Naive thymus-derived CD4-positive, alpha-beta T cell (primary cell): ENCODE measurements around the gene CAPN10. TPM values are rescaled to one million over a fixed set of nuclear protein-coding genes. Genes with fewer than 3 reads are reported as not detected.

Experiments used
- ATAC-seq: fragments of 150-1000 bp; cut with Tn5 transposase; 2 replicates; pipeline ENCODE4 v1.10.0; 2021; ENCODE audit warnings: mild to moderate bottlenecking, moderate library complexity
- CTCF ChIA-PET: fragments of 350-600 bp; sonication (Branson Sonifier 250); formaldehyde crosslinking; loops from one replicate; lab custom pipeline; 2021; ENCODE audit warnings: antibody characterized with exemption; lab: Charles Lee
- POLR2A ChIA-PET: fragments of 350-600 bp; sonication (Branson Sonifier 250); formaldehyde crosslinking; loops from one replicate; lab custom pipeline; 2021; ENCODE audit warnings: antibody characterized with exemption, inconsistent platforms; lab: Charles Lee
- DNase-seq, 9 donors: peaks; one replicate each; pipeline versions ENCODE4 v3.0.0 to v3.0.0-alpha.2; 2020 to 2022; ENCODE audit warnings: mixed read lengths in 1 of 9
- H3K27ac ChIP-seq: one replicate; pipeline ENCODE4 v1.7.0; 2013; ENCODE audit warnings: mild to moderate bottlenecking, low read depth, low read length, moderate library complexity
- H3K27me3 ChIP-seq, 2 donors: one replicate each; pipeline ENCODE4 v1.7.0; 2013; ENCODE audit warnings: low read length in 2 of 2, mild to moderate bottlenecking in 2 of 2, moderate library complexity in 2 of 2; ENCODE audit not compliant: control insufficient read depth in 2 of 2, insufficient read depth in 2 of 2
- H3K36me3 ChIP-seq, 3 experiments: 1 replicate in 2 of 3; 2 replicates in 1 of 3; pipeline ENCODE4 v1.7.0; 2013; ENCODE audit warnings: low read length in 3 of 3, mild to moderate bottlenecking in 3 of 3, moderate library complexity in 1 of 3; ENCODE audit not compliant: insufficient read depth in 3 of 3, control insufficient read depth in 2 of 3
- H3K4me1 ChIP-seq, 2 donors: one replicate each; pipeline ENCODE4 v1.7.0; 2013; ENCODE audit warnings: low read length in 2 of 2, mild to moderate bottlenecking in 2 of 2, moderate library complexity in 1 of 2; ENCODE audit not compliant: control insufficient read depth in 2 of 2, insufficient read depth in 2 of 2
- H3K4me3 ChIP-seq: 2 replicates; pipeline ENCODE4 v1.7.0; 2013; ENCODE audit warnings: mild to moderate bottlenecking, low read length
- H3K9me3 ChIP-seq, 3 experiments: 1 replicate in 2 of 3; 2 replicates in 1 of 3; pipeline ENCODE4 v1.7.0; 2013; ENCODE audit warnings: low read length in 3 of 3; ENCODE audit not compliant: control insufficient read depth in 2 of 3
- H3K27ac Mint-ChIP-seq, 9 donors: one replicate each; pipeline ENCODE4 v1.8.0; 2020 to 2022; ENCODE audit warnings: mixed read lengths in 9 of 9, mild to moderate bottlenecking in 8 of 9, moderate library complexity in 5 of 9, inconsistent platforms in 2 of 9
- H3K27me3 Mint-ChIP-seq, 5 donors: one replicate each; pipeline ENCODE4 v1.8.0; 2021 to 2022; ENCODE audit warnings: mixed read lengths in 5 of 5, mild to moderate bottlenecking in 1 of 5
- H3K36me3 Mint-ChIP-seq, 5 donors: one replicate each; pipeline ENCODE4 v1.8.0; 2020 to 2022; ENCODE audit warnings: mixed read lengths in 5 of 5, mild to moderate bottlenecking in 3 of 5, inconsistent platforms in 1 of 5
- H3K4me1 Mint-ChIP-seq, 7 donors: one replicate each; pipeline ENCODE4 v1.8.0; 2020 to 2022; ENCODE audit warnings: mixed read lengths in 7 of 7, mild to moderate bottlenecking in 3 of 7, inconsistent platforms in 1 of 7
- H3K4me3 Mint-ChIP-seq, 10 donors: one replicate each; pipeline ENCODE4 v1.8.0; 2020 to 2022; ENCODE audit warnings: mild to moderate bottlenecking in 10 of 10, mixed read lengths in 10 of 10, moderate library complexity in 6 of 10, inconsistent platforms in 2 of 10
- H3K9me3 Mint-ChIP-seq, 11 donors: one replicate each; pipeline ENCODE4 v1.8.0; 2020 to 2022; ENCODE audit warnings: mixed read lengths in 11 of 11, mild to moderate bottlenecking in 4 of 11, inconsistent platforms in 1 of 11, moderate library complexity in 1 of 11
- intact Hi-C, 2 donors: fragments of 100-400 bp; cut with micrococcal nuclease; formaldehyde crosslinking; loops; one replicate each; pipeline ENCODE4 v1.15.1; 2023
- polyA plus RNA-seq, 2 donors: library from polyadenylated mRNA; unstranded; fragments of 300-500 nt; fragmentation: Illumina TruSeq; gene quantifications; one replicate each; pipeline ENCODE4 v1.2.3, GENCODE V29; 2021
- total RNA-seq, 6 experiments: library from RNA in 5 of 6; stranded (reverse) in 5 of 6; gene quantifications; 1 replicate in 5 of 6; 2 replicates in 1 of 6; pipeline ENCODE4 v1.2.3 and lab custom pipeline; 2021 to 2026

Gene CAPN10
- total and polyA plus RNA-seq, 7 experiments from 2014 or later: 8.4 to 74.8 (median 54.9) TPM

DNA sequence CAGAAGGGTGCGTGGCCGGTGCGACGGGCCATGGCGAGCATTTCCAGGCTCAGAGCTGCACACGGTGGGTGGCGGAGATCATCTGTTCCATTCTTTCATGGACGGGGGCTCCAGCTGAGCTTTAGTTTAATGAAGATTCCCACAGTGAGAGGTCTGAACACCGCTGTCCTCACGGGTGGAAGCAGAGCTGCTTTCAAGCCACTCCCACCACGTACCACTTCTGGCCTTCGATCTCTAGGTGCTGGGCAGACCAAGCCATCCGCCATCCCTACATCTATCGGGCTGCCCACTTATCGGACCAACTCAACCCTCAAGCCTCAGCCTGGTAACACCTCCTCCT lies 57.2 kb downstream of the CAPN10 start:
- H3K4me3 ChIP-seq: no peak overlapping the region
- H3K4me1 ChIP-seq: peaks cover 0 to 4% of the 10 kb centered on the region in 2 donors
- H3K4me1 Mint-ChIP-seq: peaks cover 0 to 9% (median 8%) of the 10 kb centered on the region in 7 donors
- DNase-seq (no peak), ATAC-seq (no peak)
- H3K36me3 ChIP-seq: no peaks in the 10 kb centered on the region
- ChIA-PET CTCF (no interaction called here), POLR2A (interaction anchor here (0.6 kb wide), 1 partner anchor 184 kb away, joined by 4 read pairs; no protein-coding TSS in a partner anchor)
- H3K9me3 ChIP-seq: no peaks in the 10 kb centered on the region
- no peaks in the 10 kb centered on the region for H3K27me3 ChIP-seq
- peaks cover 0 to 15% (median 11%) of the 10 kb centered on the region in 5 donors for H3K27me3 Mint-ChIP-seq
- no peak overlapping the region for H3K4me3 Mint-ChIP-seq
- intact Hi-C loops: no loop called here
- no peak overlapping the region for H3K27ac ChIP-seq
- peak overlapping the region in 3 of 9 donors; percentile 21 to 82 (median 44) for H3K27ac Mint-ChIP-seq
- H3K36me3 Mint-ChIP-seq: no peaks in the 10 kb centered on the region
- H3K9me3 Mint-ChIP-seq: peaks cover 0 to 2% (median 0%) of the 10 kb centered on the region in 11 donors

GRCh38 chr2:240644171-240644651 lies 57.7 kb downstream of the CAPN10 start:
- Histone ChIP-seq H3K4me1 (peaks cover 0 to 4% of the 10 kb centered on the region in 2 donors), H3K27me3 (no peaks in the 10 kb centered on the region), H3K9me3 (no peaks in the 10 kb centered on the region), H3K4me3 (no peak overlapping the region), H3K27ac (no peak overlapping the region), H3K36me3 (no peaks in the 10 kb centered on the region)
- POLR2A ChIA-PET: interaction anchor here (0.6 kb wide), 1 partner anchor 183 kb away, joined by 4 read pairs; no protein-coding TSS in a partner anchor
- intact Hi-C loops: no loop called here
- H3K27me3 Mint-ChIP-seq: peaks cover 0 to 19% (median 14%) of the 10 kb centered on the region in 5 donors
- H3K27ac Mint-ChIP-seq: peak overlapping the region in 3 of 9 donors; percentile 21 to 82 (median 44)
- H3K4me1 Mint-ChIP-seq: peaks cover 0 to 9% (median 8%) of the 10 kb centered on the region in 7 donors
- H3K4me3 Mint-ChIP-seq: no peak overlapping the region
- DNase-seq (no peak), ATAC-seq (no peak)
- peaks cover 0 to 2% (median 0%) of the 10 kb centered on the region in 11 donors for H3K9me3 Mint-ChIP-seq
- H3K36me3 Mint-ChIP-seq: no peaks in the 10 kb centered on the region
- CTCF ChIA-PET: interaction anchor here (0.7 kb wide), 1 partner anchor 725 kb away, joined by 5 read pairs; no protein-coding TSS in a partner anchor

DNA sequence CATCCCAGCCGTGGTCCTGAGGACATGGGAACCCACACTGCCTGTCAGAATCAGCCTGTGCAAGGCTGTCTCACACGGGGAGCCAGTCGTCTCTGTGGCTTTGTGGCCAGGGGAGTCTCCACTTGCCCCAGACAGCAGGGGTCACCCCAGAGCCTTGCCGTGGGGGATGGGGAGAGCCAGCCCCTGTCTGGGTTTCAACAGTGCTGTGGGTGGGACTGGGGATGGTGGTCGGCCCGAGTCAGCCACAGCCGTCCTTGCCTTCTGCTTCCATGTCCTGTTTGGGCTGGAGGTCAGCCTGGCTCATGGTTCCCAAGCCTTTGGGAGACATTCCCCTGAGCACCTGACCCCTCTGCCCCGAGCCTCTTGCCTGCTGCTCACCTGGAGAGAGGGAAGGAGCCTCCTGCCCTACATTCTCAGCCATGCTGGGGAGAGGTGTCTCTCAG lies 58.3 kb downstream of the CAPN10 start:
- Mint-ChIP-seq H3K36me3 (no peaks in the 10 kb centered on the region), H3K9me3 (peaks cover 0 to 2% (median 0%) of the 10 kb centered on the region in 11 donors), H3K27ac (no peak overlapping the region), H3K4me1 (peaks cover 0 to 9% (median 8%) of the 10 kb centered on the region in 7 donors), H3K4me3 (no peak overlapping the region), H3K27me3 (peaks cover 0 to 20% (median 14%) of the 10 kb centered on the region in 5 donors)
- ATAC-seq: no peak
- intact Hi-C loops: no loop called here
- no peak for DNase-seq
- no peaks in the 10 kb centered on the region for H3K9me3 ChIP-seq
- ChIA-PET CTCF (interaction anchor here (0.7 kb wide), 1 partner anchor 724 kb away, joined by 5 read pairs; no protein-coding TSS in a partner anchor), POLR2A (no interaction called here)
- no peaks in the 10 kb centered on the region for H3K36me3 ChIP-seq
- peaks cover 0 to 4% of the 10 kb centered on the region in 2 donors for H3K4me1 ChIP-seq
- H3K27me3 ChIP-seq: no peaks in the 10 kb centered on the region
- no peak overlapping the region for H3K4me3 ChIP-seq
- H3K27ac ChIP-seq: no peak overlapping the region

DNA sequence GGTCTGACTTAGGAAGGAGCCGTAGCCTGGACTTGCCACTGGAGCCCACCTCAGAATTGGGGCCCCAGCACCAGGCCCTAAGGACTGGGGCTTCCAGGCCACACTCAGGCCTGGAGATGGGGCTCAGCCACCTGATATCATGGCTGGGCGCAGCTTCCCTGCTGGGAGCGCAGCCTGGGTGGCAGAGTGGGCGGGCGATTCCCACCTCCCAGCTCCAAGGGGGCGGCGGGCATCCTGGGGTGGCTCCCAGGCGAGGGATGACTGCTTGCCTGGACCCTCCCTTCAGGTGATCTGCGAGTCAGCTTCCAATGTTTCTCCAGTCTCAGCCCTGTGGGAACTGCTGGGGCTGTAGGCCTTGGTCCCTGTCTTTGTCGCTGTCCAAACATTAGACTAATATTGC lies 58.8 kb downstream of the CAPN10 start:
- ChIA-PET POLR2A (no interaction called here), CTCF (no interaction called here)
- Mint-ChIP-seq H3K27ac (no peak overlapping the region), H3K36me3 (no peaks in the 10 kb centered on the region), H3K9me3 (peaks cover 0 to 2% (median 0%) of the 10 kb centered on the region in 11 donors), H3K4me3 (no peak overlapping the region), H3K4me1 (peaks cover 0 to 9% (median 8%) of the 10 kb centered on the region in 7 donors), H3K27me3 (peaks cover 0 to 23% (median 14%) of the 10 kb centered on the region in 5 donors)
- Histone ChIP-seq H3K4me3 (no peak overlapping the region), H3K36me3 (no peaks in the 10 kb centered on the region), H3K27me3 (no peaks in the 10 kb centered on the region), H3K4me1 (peaks cover 0 to 4% of the 10 kb centered on the region in 2 donors), H3K9me3 (no peaks in the 10 kb centered on the region), H3K27ac (no peak overlapping the region)
- intact Hi-C loops: no loop called here
- ATAC-seq (no peak), DNase-seq (no peak)

DNA sequence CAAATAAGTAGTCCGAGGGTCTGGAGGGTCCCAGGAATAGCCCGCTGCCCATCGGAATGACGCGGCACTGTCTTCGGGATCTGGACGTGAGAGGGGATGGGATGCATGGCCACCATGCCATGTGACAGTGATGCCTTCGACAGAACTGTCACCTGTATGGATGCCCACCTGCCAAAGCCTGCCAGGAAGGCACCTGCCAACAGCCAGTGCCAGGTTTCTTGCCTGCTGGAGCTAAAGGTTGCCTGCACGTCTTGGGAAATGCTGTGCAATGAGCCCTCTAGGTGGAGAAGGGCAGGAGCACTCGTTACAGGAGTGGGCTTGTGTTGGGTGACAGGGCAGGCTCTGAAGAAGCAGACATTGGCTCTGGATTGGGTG lies 59.3 kb downstream of the CAPN10 start:
- Mint-ChIP-seq H3K27ac (peak overlapping the region in 5 of 9 donors; percentile 52 to 74 (median 61)), H3K27me3 (peaks cover 0 to 24% (median 14%) of the 10 kb centered on the region in 5 donors), H3K4me1 (peaks cover 0 to 9% (median 8%) of the 10 kb centered on the region in 7 donors), H3K4me3 (peak overlapping the region in 3 of 10 donors; percentile 19 to 38 (median 23)), H3K36me3 (peaks cover 0 to under 1% (median 0%) of the 10 kb centered on the region in 5 donors), H3K9me3 (peaks cover 0 to 2% (median 0%) of the 10 kb centered on the region in 11 donors)
- ATAC-seq (no peak), DNase-seq (no peak)
- Histone ChIP-seq H3K27me3 (no peaks in the 10 kb centered on the region), H3K27ac (no peak overlapping the region), H3K4me1 (peaks cover 0 to 4% of the 10 kb centered on the region in 2 donors), H3K4me3 (no peak overlapping the region), H3K36me3 (no peaks in the 10 kb centered on the region), H3K9me3 (no peaks in the 10 kb centered on the region)
- intact Hi-C loops: no loop called here
- CTCF ChIA-PET: no interaction called here
- POLR2A ChIA-PET: no interaction called here

- Histone ChIP-seq H3K4me1 (peaks cover 0 to 4% of the 10 kb centered on the region in 2 donors), H3K27me3 (no peaks in the 10 kb centered on the region), H3K36me3 (no peaks in the 10 kb centered on the region), H3K4me3 (no peak overlapping the region), H3K27ac (no peak overlapping the region), H3K9me3 (no peaks in the 10 kb centered on the region)
- Mint-ChIP-seq H3K36me3 (peaks cover 0 to 6% (median 0%) of the 10 kb centered on the region in 5 donors), H3K27ac (peak overlapping the region in 6 of 9 donors; percentile 14 to 74 (median 58)), H3K4me1 (peaks cover 0 to 9% (median 8%) of the 10 kb centered on the region in 7 donors), H3K4me3 (peak overlapping the region in 4 of 10 donors; percentile 20 to 38 (median 23)), H3K27me3 (peaks cover 0 to 30% (median 15%) of the 10 kb centered on the region in 5 donors), H3K9me3 (peaks cover 0 to 3% (median 0%) of the 10 kb centered on the region in 11 donors)
- peak in 4 of 9 donors; percentile 23 to 53 (median 30) for DNase-seq
- intact Hi-C loops: no loop called here
- peak; percentile 25 for ATAC-seq
- ChIA-PET CTCF (no interaction called here), POLR2A (no interaction called here)
Observed at GRCh38 chr2:240646176-240646899, 59.8 kb downstream of the CAPN10 start.
